Mesenchymal stem cell (in vitro differentiated cells and primary cell): ENCODE measurements around the gene COX14.

Experiments
- DNase-seq: peaks from one replicate; pipeline ENCODE4 v3.0.0-alpha.2; 2013
- H2AFZ ChIP-seq: one replicate; pipeline ENCODE4 v1.6.1; 2013; ENCODE audit warnings: low read depth, mild to moderate bottlenecking, control low read depth, inconsistent platforms, low read length, moderate library complexity
- H2AK5ac ChIP-seq: 2 replicates; pipeline ENCODE4 v1.6.1; 2013; ENCODE audit warnings: low read length, moderate library complexity, mild to moderate bottlenecking, inconsistent platforms; ENCODE audit not compliant: severe bottlenecking
- H2BK120ac ChIP-seq: one replicate; pipeline ENCODE4 v1.6.1; 2013; ENCODE audit warnings: low read depth, mild to moderate bottlenecking, inconsistent platforms, low read length, moderate library complexity
- H2BK12ac ChIP-seq, 2 experiments: one replicate each; pipeline ENCODE4 v1.6.1; 2013; ENCODE audit warnings: inconsistent platforms in 2 of 2, low read length in 2 of 2, mild to moderate bottlenecking in 2 of 2, moderate library complexity in 2 of 2, control low read depth in 1 of 2
- H2BK15ac ChIP-seq: one replicate; pipeline ENCODE4 v1.6.1; 2013; ENCODE audit warnings: mild to moderate bottlenecking, low read depth, inconsistent platforms; ENCODE audit not compliant: poor library complexity, severe bottlenecking
- H2BK5ac ChIP-seq: 2 replicates; pipeline ENCODE4 v1.6.1; 2013; ENCODE audit warnings: low read depth, mild to moderate bottlenecking, low read length, control low read depth, inconsistent platforms; ENCODE audit not compliant: poor library complexity, severe bottlenecking
- H3K14ac ChIP-seq, 2 experiments: one replicate each; pipeline ENCODE4 v1.6.1; 2013; ENCODE audit warnings: inconsistent platforms in 2 of 2, low read length in 2 of 2, control low read depth in 1 of 2, mild to moderate bottlenecking in 1 of 2, moderate library complexity in 1 of 2
- H3K18ac ChIP-seq, 2 experiments: one replicate each; pipeline ENCODE4 v1.6.1; 2013; ENCODE audit warnings: inconsistent platforms in 2 of 2, low read length in 2 of 2, control low read depth in 1 of 2, low read depth in 1 of 2, mild to moderate bottlenecking in 1 of 2
- H3K23ac ChIP-seq, 2 experiments: one replicate each; pipeline ENCODE4 v1.6.1; 2013; ENCODE audit warnings: inconsistent platforms in 2 of 2, low read length in 2 of 2, mild to moderate bottlenecking in 2 of 2, moderate library complexity in 2 of 2, control low read depth in 1 of 2
- H3K27ac ChIP-seq: 2 replicates; pipeline ENCODE4 v1.5.1; 2013; ENCODE audit warnings: mild to moderate bottlenecking, moderate library complexity, low read length, control low read depth, inconsistent platforms; ENCODE audit not compliant: poor library complexity, severe bottlenecking
- H3K27me3 ChIP-seq, 2 experiments: 2 replicates each; pipeline versions ENCODE4 v1.6.1 to v1.7.0; 2013; ENCODE audit warnings: low read length in 2 of 2, mild to moderate bottlenecking in 2 of 2, moderate library complexity in 2 of 2, control low read depth in 1 of 2, inconsistent platforms in 1 of 2; ENCODE audit not compliant: control insufficient read depth in 1 of 2, insufficient read depth in 1 of 2
- H3K36me3 ChIP-seq, 2 experiments: 2 replicates each; pipeline versions ENCODE4 v1.6.1 to v1.7.0; 2013; ENCODE audit warnings: low read length in 2 of 2, control low read depth in 1 of 2, inconsistent platforms in 1 of 2, low read depth in 1 of 2, mild to moderate bottlenecking in 1 of 2; ENCODE audit not compliant: insufficient read depth in 2 of 2, control insufficient read depth in 1 of 2
- H3K4ac ChIP-seq, 2 experiments: one replicate each; pipeline ENCODE4 v1.6.1; 2013; ENCODE audit warnings: inconsistent platforms in 2 of 2, low read length in 2 of 2, mild to moderate bottlenecking in 2 of 2, moderate library complexity in 2 of 2, control low read depth in 1 of 2, low read depth in 1 of 2
- H3K4me1 ChIP-seq: 2 replicates; pipeline ENCODE4 v1.6.1; 2013; ENCODE audit warnings: low read depth, low read length, control low read depth; ENCODE audit not compliant: control insufficient read depth, insufficient read depth
- H3K4me2 ChIP-seq: 2 replicates; pipeline ENCODE4 v1.6.1; 2013; ENCODE audit warnings: low read length, mild to moderate bottlenecking, inconsistent platforms; ENCODE audit not compliant: poor library complexity, severe bottlenecking
- H3K4me3 ChIP-seq, 2 experiments: 2 replicates each; pipeline versions ENCODE4 v1.5.1 to v1.7.0; 2013; ENCODE audit warnings: low read length in 2 of 2, mild to moderate bottlenecking in 2 of 2, control low read depth in 1 of 2, low read depth in 1 of 2; ENCODE audit not compliant: insufficient read depth in 1 of 2
- H3K79me1 ChIP-seq: replicated peaks from 2 replicates; pipeline ENCODE4 v1.6.1; 2013; ENCODE audit warnings: mild to moderate bottlenecking, control low read depth, low read length, inconsistent platforms; ENCODE audit not compliant: poor library complexity, severe bottlenecking
- H3K9ac ChIP-seq: 2 replicates; pipeline ENCODE4 v1.7.0; 2013; ENCODE audit warnings: mild to moderate bottlenecking, low read length, moderate library complexity
- H3K9me3 ChIP-seq: 2 replicates; pipeline ENCODE4 v1.7.0; 2013; ENCODE audit warnings: mild to moderate bottlenecking, low read length; ENCODE audit not compliant: control insufficient read depth
- H4K8ac ChIP-seq: one replicate; pipeline ENCODE4 v1.6.1; 2013; ENCODE audit warnings: inconsistent platforms, mild to moderate bottlenecking, low read length, moderate library complexity
- H4K91ac ChIP-seq: one replicate; pipeline ENCODE4 v1.6.1; 2013; ENCODE audit warnings: mild to moderate bottlenecking, low read length, inconsistent platforms
- WGBS: methylation state at CpG from one replicate; pipeline ENCODE4 v1.1.7; 2013; ENCODE audit warnings: mixed read lengths; 5-methylcytosine and 5-hydroxymethylcytosine counted together

The COX14 gene

DNA sequence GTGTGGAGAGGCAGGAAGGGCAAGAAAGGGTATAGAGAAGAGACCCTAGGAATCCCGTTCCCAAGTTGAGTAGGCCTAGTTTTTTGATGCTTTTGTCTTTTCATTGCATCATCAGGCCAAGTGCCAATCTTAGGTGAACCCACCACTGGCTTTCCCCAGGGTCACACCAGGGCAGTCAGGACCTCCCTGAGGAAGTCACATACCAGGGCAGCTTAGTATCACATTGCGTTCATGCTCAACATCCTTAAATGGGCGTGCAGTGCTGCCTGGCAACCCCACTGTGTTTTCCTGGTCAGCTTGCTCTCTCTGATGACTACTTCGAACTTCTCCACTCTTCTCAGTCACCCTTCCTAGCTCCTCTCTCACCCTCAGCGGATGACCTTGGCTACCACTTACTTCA is 45.6 kb upstream of the COX14 start:
- Histone ChIP-seq H3K18ac (no peak overlapping the region), H3K9ac (peak overlapping the region; percentile 57), H2BK120ac (no peak overlapping the region), H3K23ac (no peak overlapping the region), H2AFZ (no peak overlapping the region), H4K91ac (no peak overlapping the region), H2BK5ac (no peak overlapping the region), H3K14ac (no peak overlapping the region), H2BK12ac (no peak overlapping the region), H3K4ac (no peak overlapping the region), H3K4me1 (peaks cover 16% of the 10 kb centered on the region), H4K8ac (no peak overlapping the region), H3K4me3 (no peak overlapping the region), H3K36me3 (peaks cover 0 to 2% of the 10 kb centered on the region in 2 experiments), H3K27me3 (no peaks in the 10 kb centered on the region), H3K9me3 (no peaks in the 10 kb centered on the region), H3K27ac (no peak overlapping the region), H3K4me2 (no peak overlapping the region), H2AK5ac (no peak overlapping the region), H3K79me1 (no peaks in the 10 kb centered on the region), H2BK15ac (no peak overlapping the region)
- peak; percentile 89 for DNase-seq
- WGBS, result 41% methylated on average over 5 of the region's 5 CpGs

DNA sequence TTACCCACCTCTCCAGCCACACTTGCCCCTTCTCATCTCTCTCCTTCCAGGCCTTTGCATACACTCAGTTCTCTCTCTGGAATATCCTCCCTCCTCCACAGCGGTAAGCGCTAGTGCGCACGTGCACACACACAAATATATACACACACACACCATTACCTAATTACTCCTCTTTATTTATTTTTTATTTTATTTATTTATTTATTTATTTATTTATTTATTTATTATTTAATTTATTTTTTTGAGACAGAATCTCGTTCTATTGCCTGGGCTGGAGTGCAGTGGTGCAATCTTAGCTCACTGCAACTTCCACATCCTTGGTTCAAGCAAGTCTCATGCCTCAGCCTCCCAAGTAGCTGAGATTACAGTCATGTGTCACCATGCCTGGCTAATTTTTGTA is 43.0 kb upstream of the COX14 start:
- Histone ChIP-seq H3K36me3 (peaks cover 0 to 3% of the 10 kb centered on the region in 2 experiments), H2BK120ac (no peak overlapping the region), H4K8ac (no peak overlapping the region), H3K4me1 (peaks cover 10% of the 10 kb centered on the region), H2AK5ac (no peak overlapping the region), H3K27me3 (no peaks in the 10 kb centered on the region), H3K18ac (no peak overlapping the region), H3K27ac (no peak overlapping the region), H3K23ac (no peak overlapping the region), H3K14ac (no peak overlapping the region), H3K4me3 (no peak overlapping the region), H3K79me1 (no peaks in the 10 kb centered on the region), H4K91ac (no peak overlapping the region), H3K4me2 (no peak overlapping the region), H3K9me3 (no peaks in the 10 kb centered on the region), H2BK12ac (no peak overlapping the region), H2AFZ (no peak overlapping the region), H3K9ac (no peak overlapping the region), H3K4ac (no peak overlapping the region), H2BK5ac (no peak overlapping the region), H2BK15ac (no peak overlapping the region)
- DNase-seq, result no peak
- 83% methylated on average over 1 of the region's 5 CpGs for WGBS

GRCh38 chr12:50069539-50069938 is 42.5 kb upstream of the COX14 start:
- Histone ChIP-seq H2BK120ac (no peak overlapping the region), H3K14ac (no peak overlapping the region), H3K27me3 (no peaks in the 10 kb centered on the region), H3K27ac (no peak overlapping the region), H2BK12ac (no peak overlapping the region), H4K8ac (no peak overlapping the region), H3K4me1 (peaks cover 10% of the 10 kb centered on the region), H4K91ac (no peak overlapping the region), H2BK5ac (no peak overlapping the region), H3K4me2 (no peak overlapping the region), H3K4me3 (no peak overlapping the region), H3K18ac (no peak overlapping the region), H2AK5ac (no peak overlapping the region), H3K9ac (no peak overlapping the region), H3K36me3 (peaks cover 0 to 3% of the 10 kb centered on the region in 2 experiments), H2BK15ac (no peak overlapping the region), H3K4ac (no peak overlapping the region), H3K79me1 (no peaks in the 10 kb centered on the region), H2AFZ (no peak overlapping the region), H3K23ac (no peak overlapping the region), H3K9me3 (no peaks in the 10 kb centered on the region)
- 97% methylated on average over 3 of the region's 3 CpGs for WGBS
- DNase-seq, result no peak

GRCh38 chr12:50070314-50071060 is 41.5 kb upstream of the COX14 start:
- Histone ChIP-seq H3K18ac (peak overlapping the region; percentile 12 to 73), H3K27ac (no peak overlapping the region), H2AK5ac (no peak overlapping the region), H4K8ac (peak overlapping the region; percentile 94), H2BK12ac (peak overlapping the region in 1 of 2 experiments; percentile 7), H3K4ac (peak overlapping the region in 1 of 2 experiments; percentile 34), H2BK15ac (no peak overlapping the region), H3K9ac (peak overlapping the region; percentile 43), H3K4me3 (peak overlapping the region in 1 of 2 experiments; percentile 17), H3K4me1 (peaks cover 10% of the 10 kb centered on the region), H3K36me3 (peaks cover 0 to 3% of the 10 kb centered on the region in 2 experiments), H3K23ac (no peak overlapping the region), H4K91ac (peak overlapping the region; percentile 9), H3K9me3 (no peaks in the 10 kb centered on the region), H2BK120ac (no peak overlapping the region), H2AFZ (peak overlapping the region; percentile 33), H3K4me2 (no peak overlapping the region), H3K14ac (peak overlapping the region in 1 of 2 experiments; percentile 44), H3K79me1 (no peaks in the 10 kb centered on the region), H3K27me3 (no peaks in the 10 kb centered on the region), H2BK5ac (no peak overlapping the region)
- DNase-seq, result peak; percentile 84
- WGBS, result 45% methylated on average over 7 of the region's 9 CpGs
